ENCODE results near the gene TSPAN11.

TSPAN11 gene

DNA sequence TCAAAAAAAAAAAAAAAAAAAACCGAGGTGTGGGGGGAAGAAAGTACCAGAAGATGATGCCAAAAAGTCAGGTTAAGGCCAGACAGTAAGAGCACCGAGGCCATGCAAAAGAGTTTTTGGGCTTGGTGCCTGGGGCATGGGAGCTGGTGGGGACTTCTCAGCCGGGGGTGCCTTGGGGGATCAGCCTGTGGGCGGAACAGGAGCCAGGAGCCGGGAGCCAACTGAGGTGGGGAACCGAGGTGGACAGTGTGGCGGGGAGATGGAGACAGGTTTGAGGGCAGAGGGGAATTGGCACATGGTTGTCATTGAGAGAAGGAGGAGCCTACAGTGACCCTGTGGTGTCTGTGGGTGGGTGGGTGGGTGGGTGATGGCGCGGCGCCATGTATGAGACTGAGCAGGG, 33.2 kb downstream of the TSPAN11 start:
- DNase-seq (ENCODE audit: low read depth in 2 of 2) = no peak

GRCh38 chr12:30961030-30961429, 34.5 kb downstream of the TSPAN11 start:
- no peak for DNase-seq (ENCODE audit: low read depth in 2 of 2)

- no peak for DNase-seq (ENCODE audit: low read depth in 2 of 2)
These were observed 35.5 kb downstream of the TSPAN11 start for GRCh38 chr12:30962047-30962446.

DNA sequence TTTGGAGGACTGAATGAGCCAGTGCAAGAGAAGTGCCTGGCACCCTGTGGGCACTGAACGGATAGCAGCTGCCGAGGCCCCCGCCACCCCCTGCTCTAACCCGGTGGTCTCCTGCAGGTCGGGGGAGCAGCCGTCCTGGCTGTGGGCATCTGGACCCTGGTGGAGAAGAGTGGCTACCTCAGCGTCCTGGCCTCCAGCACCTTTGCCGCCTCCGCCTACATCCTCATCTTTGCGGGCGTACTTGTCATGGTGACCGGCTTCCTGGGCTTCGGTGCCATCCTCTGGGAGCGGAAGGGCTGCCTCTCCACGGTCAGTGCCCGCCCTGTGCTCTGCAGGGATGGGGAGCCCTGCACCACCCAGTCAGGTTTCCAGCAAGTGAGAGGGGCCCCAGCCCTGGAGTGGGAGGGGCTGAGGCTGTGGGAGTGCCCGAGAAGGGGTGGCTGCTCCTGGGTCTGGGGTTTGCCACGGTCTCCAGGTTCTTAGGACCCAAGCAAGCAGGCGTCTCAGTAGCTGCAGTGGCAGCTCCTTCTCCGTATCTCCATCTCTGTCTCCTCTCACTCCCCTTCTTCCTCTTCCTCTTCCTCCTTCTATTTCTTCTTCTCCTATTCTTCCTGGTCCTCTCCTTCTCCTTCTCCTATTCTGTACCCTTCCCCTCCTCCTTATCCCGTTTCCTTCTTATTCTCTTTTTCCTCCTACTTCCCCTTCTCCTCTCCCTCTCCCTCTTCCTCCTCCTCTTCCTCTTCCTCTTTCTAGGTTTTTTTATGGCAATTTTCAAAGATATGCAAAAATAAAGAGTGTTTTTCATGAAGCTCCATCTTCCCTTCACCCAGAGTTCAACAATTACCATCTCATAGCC, 37.4 kb downstream of the TSPAN11 start:
- DNase-seq (ENCODE audit: low read depth in 2 of 2) = no peak

DNA sequence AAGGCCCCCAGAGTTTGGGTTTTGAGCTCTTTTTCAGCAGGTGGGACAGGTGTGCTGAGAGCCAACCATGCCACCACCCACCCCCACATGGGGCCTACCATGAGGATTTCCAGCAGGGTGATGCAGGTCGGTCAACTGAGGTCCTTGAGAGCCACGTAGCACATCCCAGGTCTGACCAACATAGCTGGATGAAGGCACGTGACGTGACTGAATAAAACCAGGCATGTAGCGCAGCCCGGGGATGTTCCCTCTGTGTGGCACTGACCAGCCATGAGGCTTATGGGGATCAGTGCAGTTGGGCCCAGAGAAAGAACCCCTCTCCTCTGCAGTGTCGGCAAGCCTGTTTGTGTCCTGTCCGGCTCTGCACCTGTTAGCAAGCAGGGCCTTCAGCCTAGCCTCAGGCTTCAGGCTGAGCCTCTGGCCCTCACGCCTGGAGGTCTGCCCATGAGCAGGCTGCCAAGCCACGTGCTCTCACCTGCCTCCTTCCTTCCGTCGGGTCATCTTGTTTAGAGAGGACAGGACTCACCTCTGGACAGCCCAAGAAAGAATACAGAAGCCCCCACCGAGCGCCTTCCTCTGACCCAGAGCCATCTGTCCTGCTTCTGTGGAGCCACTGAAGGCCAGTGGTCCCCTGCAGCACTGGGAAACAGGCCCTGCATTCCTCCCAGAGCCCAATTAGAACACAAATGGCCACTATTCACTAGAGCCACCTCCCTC, 38.5 kb downstream of the TSPAN11 start:
- DNase-seq (ENCODE audit: low read depth in 2 of 2) = no peak

DNA sequence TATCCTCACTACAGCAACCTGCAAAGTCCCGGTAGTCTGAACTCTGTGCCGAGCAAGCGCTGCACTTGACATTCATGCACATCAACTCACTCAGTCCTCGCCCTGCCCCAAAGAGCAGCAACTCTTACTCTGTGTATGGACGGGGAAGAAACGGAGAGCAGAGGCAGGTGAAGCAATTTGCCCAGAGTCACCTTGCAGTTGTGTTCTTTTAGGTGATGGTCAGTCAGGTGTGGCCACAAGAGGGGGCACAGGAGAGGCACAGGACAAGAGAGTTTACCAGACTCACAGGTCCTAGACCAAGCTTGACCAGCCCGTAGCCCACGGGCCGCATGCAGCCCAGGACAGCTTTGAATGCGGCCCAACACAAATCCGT, 39.1 kb downstream of the TSPAN11 start:
- DNase-seq (ENCODE audit: low read depth in 2 of 2) = no peak

DNA sequence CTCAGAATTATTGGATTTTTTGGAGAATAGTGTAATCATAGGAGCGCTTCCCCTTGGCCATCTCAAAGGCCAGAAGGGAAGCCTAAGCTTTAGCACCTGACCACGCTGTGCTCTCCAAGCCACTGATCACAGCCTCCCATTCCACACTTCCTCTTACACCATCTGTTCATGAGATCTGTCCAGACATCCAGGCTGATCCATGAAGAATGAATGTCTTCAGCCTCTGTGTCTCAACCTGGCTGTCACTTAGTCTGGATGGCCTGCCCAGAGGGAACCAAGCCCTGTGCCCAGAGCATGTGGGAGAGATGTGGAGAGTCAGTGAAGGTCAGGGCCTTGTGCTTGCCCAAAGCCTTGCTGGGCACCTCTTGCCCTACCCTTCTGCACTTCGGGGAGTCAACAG, 40.5 kb downstream of the TSPAN11 start:
- DNase-seq (ENCODE audit: low read depth in 2 of 2) = no peak

GRCh38 chr12:30968211-30968610, 41.7 kb downstream of the TSPAN11 start:
- no peak for DNase-seq (ENCODE audit: low read depth in 2 of 2)

DNA sequence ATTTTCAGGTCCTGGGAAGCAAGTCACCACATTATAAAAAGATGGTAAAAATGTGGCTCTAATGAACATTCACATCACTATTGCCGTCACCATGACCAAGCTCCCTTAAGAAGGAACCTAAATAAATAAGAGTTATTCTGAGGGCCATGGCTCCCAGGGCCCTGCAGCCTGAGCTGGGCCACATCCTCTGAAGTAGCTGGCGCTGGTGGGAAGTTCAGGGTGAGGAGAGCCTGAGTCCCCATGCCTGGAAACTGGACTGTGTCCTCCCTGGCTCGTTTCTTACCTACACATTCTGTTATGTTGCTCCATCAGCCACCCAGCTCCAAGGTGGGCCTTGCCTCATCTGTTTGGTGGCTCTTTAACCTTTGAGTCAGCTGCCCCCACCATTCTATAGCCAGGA, 42.5 kb downstream of the TSPAN11 start:
- DNase-seq (ENCODE audit: low read depth in 2 of 2) = no peak

DNA sequence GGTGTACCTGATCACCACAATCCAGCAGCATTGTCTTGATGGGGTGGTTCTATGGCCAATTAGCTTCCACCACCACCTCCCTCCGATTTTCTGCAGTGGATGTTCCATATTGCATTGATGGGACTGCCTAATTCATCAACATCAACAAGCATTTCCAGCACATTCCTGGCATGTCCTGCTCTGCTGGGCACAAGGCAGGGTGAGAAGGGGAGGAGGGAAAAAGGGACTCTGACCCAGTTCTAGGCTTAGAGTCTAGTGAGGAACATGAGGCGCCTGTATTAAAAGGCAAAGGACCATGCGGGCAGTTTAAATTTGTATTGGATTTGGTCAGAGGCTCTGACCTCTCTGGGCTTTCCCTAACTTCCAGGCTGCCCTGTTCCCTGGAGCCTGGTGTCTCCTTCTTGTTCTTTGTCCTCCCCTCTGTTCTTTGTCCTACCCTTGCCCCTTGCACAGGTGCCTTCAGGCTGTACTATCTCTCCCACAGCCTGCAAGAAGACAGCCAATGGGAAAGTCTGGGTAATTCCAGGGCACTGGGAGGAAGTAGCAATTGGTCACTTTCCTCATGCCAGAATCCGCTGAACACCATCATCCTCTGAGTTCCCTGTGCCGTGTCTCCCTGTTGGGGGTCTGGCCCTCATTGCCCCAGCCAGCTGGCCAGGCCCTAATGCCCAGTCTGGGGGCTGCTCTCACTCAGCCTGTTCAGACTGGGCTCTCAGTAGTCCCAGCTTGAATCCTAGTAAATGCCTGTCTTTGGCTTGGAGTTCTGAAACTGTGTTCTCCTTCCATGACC, 43.3 kb downstream of the TSPAN11 start:
- DNase-seq (ENCODE audit: low read depth in 2 of 2) = no peak

DNA sequence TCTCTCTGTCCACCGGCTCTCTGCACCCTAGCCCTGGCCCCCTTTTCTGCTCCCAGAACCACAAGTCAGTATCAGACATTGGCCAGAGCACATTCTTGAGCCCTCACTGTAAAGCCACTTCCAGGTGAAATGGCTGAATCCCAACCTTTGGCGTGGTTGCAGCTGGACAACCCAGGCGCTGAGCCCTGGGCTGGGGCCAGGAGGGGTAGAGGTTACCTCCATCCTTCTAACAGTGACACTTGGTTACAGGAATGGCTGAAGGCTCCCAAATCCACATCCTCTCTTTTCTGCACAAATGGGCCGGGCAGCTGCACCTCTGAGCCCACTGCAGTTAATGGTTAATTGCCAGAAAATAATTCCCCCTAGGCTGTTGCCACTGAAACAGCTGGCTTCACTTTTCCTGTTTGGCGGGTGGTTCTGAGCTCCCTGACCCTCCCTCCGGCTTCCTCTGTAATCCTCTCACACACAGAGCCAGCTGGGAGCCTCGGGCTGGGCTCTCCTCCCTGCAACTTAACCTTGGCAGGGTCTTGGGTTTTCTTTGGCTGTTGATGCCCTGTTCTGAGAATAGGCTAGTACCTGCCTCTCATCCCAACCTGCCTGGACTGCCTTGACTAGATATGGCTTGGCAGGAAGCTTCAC, 44.1 kb downstream of the TSPAN11 start:
- no peak for DNase-seq (ENCODE audit: low read depth in 2 of 2)

- no peak for DNase-seq (ENCODE audit: low read depth in 2 of 2)
These were observed 45.5 kb downstream of the TSPAN11 start for GRCh38 chr12:30972035-30972434.

DNA sequence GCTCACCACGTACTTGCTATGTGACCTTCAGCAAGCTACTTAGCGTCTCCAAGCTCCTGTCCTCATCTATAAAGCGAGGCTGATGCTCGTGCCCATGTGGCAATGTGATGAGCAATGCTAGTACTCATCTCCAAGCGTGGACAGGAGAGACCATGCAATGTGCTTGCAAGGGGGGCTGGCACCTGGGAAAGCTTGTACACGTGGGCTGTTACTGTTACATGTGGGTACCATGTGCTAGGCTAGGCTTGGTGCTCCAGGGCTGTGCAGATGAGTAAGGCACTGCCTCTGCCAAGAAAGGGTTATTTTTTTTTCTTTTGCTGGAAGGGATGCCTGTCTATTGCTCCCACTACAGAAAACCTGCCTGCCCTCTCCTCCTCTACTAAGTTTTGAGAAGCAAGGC, 46.6 kb downstream of the TSPAN11 start:
- peak in 1 of 2 experiments; percentile 6 for DNase-seq (ENCODE audit: low read depth in 2 of 2)

- DNase-seq (ENCODE audit: low read depth in 2 of 2) = no peak
These were observed 47.3 kb downstream of the TSPAN11 start for GRCh38 chr12:30973830-30974229.

- no peak for DNase-seq (ENCODE audit: low read depth in 2 of 2)
These were observed 48.4 kb downstream of the TSPAN11 start for GRCh38 chr12:30974746-30975500.

- DNase-seq (ENCODE audit: low read depth in 2 of 2) = no peak
These were observed 49.0 kb downstream of the TSPAN11 start for GRCh38 chr12:30975581-30975980.

DNA sequence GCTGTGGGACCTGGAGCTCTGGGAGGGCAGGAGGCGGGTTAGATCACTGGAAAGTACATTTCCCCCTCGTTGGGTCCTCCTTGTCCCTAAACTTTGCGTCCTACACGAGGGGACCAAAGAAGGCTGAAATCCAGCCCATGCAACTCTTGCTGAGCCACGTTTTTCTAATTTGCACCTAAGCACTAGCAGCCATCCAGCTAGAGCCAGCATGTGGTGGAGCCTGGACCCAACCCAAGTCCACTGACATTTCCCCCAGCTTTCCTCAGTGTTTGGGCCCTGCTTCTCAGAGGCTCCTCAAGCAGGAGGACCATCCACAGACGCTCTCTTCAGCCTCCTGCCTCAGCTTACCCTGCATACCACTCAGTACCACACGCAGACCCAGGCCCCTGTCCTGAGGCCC, 49.7 kb downstream of the TSPAN11 start:
- peak in 1 of 2 experiments; percentile 8 for DNase-seq (ENCODE audit: low read depth in 2 of 2)

- no peak for DNase-seq (ENCODE audit: low read depth in 2 of 2)
These were observed 50.6 kb downstream of the TSPAN11 start for GRCh38 chr12:30977124-30977523.

DNA sequence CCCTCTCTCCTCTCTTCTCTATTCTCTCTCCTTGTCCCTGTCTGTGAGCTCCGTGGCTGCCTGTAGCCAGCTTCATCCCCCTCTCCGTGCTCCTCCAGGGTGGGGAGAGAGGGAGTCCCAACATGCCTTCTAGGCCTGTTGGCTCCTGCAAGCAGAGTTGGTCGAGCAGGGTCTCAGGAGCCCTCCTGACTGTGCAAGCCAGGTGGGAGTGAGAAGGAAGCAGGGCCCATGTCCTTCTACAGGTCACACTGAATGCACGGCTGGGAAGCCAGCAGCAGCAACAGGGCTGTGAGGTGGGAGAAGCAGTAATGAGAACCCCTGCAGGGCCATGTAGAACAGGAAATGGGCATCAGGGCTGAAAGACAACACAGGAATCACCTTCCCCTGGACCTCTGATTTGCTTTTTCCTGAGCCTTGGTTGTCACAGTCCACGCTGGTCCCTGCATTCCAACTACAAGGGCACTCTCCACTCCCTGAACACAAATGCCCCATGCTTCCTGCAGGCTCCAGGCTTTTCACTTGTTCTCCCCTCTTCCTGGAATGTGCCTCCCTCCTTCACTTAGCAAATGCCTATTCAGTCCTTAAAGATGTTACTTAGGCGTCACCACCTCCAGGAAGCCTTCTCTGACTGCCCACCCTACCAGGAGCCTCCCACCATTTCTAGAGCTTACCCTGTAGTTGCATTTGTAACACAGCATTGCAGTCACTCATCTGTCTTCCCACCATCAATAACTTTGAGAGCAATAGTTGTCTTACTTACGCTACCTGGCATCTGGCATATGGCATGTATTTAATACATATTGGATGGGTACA, 51.2 kb downstream of the TSPAN11 start:
- DNase-seq (ENCODE audit: low read depth in 2 of 2) = no peak

- peak; percentile 56 to 59 for DNase-seq (ENCODE audit: low read depth in 2 of 2)
These were observed 52.1 kb downstream of the TSPAN11 start for GRCh38 chr12:30978639-30979038.

All from fibroblast of skin of left biceps (primary cell).